PC-3 (cell line): ENCODE data around the gene FAM72C.
"Not testable (repeated sequence)": the region's sequence is repeated elsewhere in the genome, so short reads cannot be mapped to it uniquely, and the experiment has no call there.

ENCODE experiments used
- EZH2 ChIP-seq: fragments of 300-600 bp; sonication (generic); IDR thresholded peaks from one replicate; pipeline ENCODE4 v1.6.1; 2017; ENCODE audit warnings: antibody characterized with exemption, mild to moderate bottlenecking, low read length; ENCODE audit not compliant: unreplicated experiment
- EZH2phosphoT487 ChIP-seq: fragments of 300-600 bp; sonication (generic); IDR thresholded peaks from 2 replicates; pipeline ENCODE4 v1.6.1; 2018; ENCODE audit warnings: mild to moderate bottlenecking, antibody characterized with exemption, low read length, borderline replicate concordance
- TF ChIP-seq, protein P1 (sequence below): fragments of 300-600 bp; sonication (generic); conservative IDR thresholded peaks from 2 replicates; pipeline ENCODE4 v1.5.1; 2017; ENCODE audit warnings: antibody characterized with exemption, low read depth, mild to moderate bottlenecking, low read length

DNA sequence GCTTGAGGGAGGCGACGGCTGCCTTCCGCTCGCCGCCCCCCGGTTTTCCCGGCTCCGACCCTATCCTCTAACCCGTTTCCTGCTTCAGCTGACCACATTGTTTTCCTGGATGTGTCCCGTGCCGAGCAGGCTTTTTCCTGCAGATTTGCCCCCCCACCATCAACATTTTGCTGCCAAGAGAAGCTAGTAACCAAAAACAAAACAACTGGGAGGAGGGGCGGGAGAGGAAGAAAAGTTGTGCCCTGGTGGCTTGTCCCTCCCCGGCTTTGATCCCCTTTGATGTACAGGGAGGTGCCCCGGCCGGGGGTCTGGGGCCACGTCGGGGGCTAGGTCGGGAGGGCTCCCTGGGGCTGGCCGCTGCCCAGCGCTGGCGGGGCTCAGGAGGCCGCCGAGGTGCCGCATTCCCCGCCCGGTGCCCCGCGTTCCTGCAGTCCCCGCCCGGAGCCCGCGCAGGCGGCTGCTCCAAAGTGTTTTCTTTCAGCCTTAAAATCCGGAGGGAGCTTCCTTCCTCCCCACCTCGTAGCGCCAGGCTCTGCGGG, 2.2 kb upstream of the FAM72C start:
- TF ChIP-seq, protein P1, sequence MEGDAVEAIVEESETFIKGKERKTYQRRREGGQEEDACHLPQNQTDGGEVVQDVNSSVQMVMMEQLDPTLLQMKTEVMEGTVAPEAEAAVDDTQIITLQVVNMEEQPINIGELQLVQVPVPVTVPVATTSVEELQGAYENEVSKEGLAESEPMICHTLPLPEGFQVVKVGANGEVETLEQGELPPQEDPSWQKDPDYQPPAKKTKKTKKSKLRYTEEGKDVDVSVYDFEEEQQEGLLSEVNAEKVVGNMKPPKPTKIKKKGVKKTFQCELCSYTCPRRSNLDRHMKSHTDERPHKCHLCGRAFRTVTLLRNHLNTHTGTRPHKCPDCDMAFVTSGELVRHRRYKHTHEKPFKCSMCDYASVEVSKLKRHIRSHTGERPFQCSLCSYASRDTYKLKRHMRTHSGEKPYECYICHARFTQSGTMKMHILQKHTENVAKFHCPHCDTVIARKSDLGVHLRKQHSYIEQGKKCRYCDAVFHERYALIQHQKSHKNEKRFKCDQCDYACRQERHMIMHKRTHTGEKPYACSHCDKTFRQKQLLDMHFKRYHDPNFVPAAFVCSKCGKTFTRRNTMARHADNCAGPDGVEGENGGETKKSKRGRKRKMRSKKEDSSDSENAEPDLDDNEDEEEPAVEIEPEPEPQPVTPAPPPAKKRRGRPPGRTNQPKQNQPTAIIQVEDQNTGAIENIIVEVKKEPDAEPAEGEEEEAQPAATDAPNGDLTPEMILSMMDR = not testable (repeated sequence)
- not testable (repeated sequence) for TF ChIP-seq EZH2, EZH2phosphoT487
